GM03348 (cell line): ENCODE results near the gene RABGAP1L.
A peak's percentile ranks its signal among the peaks of the same experiment; 100 is the strongest.
"Not testable (repeated sequence)": the region's sequence is repeated elsewhere in the genome, so short reads cannot be mapped to it uniquely, and the experiment has no call there.

Experiments used
- DNase-seq: peaks from one replicate; pipeline ENCODE4 v3.0.0; 2012; ENCODE audit warnings: low spot score

Gene RABGAP1L

GRCh38 chr1:174242856-174243255 lies 83.5 kb downstream of the RABGAP1L start:
- no peak for DNase-seq

DNA sequence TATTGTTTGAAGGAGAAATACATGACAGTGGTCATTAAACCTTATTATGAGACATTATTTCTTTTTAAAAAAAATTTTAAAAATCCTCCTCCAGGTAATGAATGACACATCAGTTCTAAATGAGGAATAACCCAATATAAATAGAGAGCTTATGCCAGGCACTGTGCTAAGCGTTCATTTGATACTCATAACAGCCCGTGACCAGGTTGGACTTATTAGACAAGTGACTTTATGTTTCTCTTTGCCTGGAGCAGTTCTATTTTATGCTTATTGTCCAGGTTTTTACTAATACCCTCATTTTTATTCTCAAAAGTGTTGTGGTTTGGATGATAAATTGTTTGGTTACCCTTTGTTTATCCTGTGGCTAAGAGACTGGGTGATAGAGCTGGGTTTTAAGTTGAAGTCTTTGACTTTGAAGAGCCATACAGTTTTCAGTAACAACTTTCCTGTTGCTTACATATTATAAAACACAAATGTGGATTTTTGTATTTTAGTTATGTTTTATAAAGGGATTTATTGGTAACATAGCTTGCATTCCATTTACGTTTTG lies 84.2 kb downstream of the RABGAP1L start:
- no peak for DNase-seq

DNA sequence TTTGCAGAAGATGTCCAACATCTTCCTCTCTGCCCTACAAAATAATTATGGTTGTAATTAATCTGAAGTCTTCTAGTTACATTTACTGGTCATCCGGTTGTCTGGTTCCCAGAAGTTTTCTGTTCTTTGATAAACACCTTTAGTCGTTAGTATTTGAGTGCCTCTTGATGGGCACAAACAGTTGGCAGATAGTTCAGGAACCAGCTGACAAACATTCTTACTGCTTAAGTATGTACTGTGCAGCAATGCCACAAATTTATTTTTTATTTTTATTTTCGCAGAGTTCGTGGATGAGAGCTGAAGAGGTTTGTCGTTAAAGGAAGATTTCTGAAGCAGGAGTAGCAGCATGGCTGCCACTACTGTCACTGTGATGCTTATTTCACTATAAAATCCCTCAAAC lies 84.7 kb downstream of the RABGAP1L start:
- no peak for DNase-seq

DNA sequence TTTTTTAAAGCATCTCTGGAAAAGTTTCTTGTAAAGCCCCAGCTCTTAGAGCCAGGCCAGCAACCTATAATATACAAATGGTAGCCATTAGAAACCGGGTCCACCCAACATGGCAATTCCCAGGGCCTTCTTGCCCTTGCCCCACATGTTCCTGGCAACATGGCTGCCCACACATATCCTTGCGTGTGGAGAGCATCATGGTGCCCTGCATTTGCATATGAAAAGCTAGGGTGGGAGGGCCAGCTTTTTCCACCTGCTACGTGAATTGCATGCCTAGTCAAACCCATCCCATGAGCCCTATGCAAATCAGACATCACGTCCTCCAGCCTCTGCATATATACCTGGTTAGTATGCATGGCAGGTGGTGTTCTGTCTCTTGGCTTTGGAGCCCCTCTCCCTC lies 88.2 kb downstream of the RABGAP1L start:
- no peak for DNase-seq

GRCh38 chr1:174248041-174248440 lies 88.7 kb downstream of the RABGAP1L start:
- no peak for DNase-seq

DNA sequence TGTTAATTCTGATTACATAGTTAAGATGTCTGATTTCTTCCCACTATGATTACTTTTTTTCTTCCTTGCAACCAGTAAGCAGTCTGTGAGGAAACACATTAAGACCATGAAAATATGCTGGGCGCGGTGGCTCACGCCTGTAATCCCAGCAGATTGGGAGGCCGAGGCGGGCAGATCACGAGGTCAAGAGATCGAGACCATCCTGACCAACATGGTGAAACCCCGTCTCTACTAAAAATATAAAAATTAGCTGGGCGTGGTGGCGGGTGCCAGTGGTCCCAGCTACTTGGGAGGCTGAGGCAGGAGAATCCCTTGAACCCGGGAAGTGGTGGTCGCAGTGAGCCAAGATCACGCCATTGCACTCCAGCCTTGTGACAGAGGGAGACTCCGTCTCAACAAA lies 97.1 kb downstream of the RABGAP1L start:
- not testable (repeated sequence) for DNase-seq

- DNase-seq, result peak; percentile 42
Observed at GRCh38 chr1:174258148-174258550, 98.8 kb downstream of the RABGAP1L start.

- DNase-seq, result peak; percentile 73
Observed at GRCh38 chr1:174262349-174263241, 103.3 kb downstream of the RABGAP1L start.

DNA sequence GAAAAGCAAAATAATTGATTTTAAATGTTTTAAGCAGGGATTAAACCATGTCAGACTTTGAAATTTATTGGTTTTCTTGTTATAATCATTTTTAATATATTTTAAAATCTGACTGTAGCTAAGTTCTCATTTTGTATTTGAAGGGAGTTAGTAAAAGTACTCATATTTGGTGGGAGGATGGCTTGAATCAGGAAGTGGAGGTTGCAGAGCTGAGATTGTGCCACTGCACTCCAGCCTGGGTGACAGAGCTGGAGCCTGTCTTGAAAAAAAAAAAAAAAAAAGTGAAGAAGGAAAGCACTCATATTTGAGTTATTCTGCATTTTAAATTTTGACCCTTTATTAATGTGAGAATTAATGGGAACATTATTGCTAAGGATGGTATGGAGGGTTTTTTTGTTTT lies 106.0 kb downstream of the RABGAP1L start:
- DNase-seq, result no peak

DNA sequence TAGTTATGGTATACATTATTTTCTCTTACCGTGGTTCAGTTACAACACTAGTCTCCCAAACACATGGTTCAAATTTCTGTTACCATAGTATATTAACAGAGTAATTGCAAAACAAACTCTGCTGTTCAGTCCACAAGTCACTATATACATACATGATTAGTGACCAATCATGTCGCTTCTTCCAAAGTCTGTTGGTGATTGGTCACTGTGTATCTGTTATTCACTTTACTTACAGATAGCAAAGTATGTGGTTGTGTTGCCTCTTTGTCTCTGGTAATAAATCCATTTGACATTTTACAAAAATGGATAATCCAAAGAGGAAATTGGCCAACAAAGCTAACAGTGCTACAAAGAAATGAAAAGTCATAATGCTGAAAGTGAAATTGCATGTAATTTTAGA lies 107.2 kb downstream of the RABGAP1L start:
- no peak for DNase-seq

- DNase-seq, result no peak
Observed at GRCh38 chr1:174266991-174267612, 107.8 kb downstream of the RABGAP1L start.

DNA sequence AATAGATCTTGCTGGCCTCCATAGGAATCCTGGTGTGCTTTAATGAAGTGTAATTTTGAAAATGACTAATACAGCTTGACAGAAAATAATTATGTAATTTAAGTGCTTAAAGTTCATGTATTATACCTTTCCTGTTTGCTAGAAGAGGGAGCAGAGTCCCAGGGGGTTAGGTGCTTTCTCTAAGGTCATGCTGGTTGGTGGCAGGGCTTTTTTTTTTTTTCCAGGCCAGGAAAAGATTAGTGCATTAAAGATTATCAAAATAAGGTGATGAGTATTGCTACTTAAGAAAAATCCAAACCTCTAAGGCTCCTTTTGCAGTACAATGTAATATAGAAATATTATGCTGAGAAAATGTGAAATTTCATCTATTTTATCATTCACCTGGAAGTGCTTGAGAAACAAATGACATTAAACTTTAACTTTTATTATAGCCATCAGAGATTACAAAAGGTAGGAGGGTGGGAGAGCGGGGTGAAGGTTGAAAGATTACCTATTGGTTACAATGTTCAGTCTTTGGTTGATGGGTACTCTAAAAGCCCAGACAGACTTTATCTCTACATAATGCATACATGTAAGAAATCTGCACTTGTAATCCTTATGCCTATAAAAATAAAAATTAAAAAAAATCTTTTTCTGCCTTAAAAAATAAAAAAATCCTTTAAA lies 110.8 kb downstream of the RABGAP1L start:
- DNase-seq, result no peak

DNA sequence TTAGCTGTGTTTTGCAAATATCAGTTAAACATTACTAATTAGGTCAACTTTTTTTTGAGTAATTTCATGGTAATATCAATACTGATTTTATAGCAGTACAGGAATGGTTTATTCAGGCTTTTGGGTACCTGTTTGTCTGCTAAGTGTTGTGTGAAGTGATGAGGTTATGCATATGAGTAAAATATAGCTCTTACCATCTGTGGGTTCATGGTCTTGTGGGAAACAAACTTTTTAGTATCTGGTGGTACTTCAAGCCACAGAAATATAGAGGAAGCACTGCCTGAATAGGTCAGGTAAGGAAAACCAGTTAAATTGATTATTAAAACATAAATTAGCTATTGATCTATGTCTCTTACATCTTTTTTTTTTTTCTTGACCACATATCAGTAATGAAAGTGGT lies 113.9 kb downstream of the RABGAP1L start:
- no peak for DNase-seq

DNA sequence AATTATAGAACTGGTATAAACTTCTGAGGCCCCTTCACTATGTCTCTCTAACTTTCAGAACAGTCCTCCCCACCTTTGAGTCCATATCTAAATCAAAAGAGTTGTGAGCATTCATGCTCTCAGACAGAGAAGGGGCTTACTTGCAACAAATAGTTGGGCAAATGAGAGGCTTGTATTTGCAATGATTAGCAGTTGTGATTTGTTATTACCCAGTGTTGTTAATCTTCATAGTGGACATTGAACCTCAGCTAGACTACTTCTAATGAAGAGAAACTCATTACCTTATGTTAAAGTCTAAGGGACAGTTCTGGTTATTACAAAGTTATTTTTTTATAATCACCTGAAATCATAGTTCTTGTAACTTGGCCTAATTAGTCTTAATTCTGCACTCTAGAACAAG lies 114.5 kb downstream of the RABGAP1L start:
- no peak for DNase-seq

GRCh38 chr1:174274452-174274851 lies 115.1 kb downstream of the RABGAP1L start:
- no peak for DNase-seq

GRCh38 chr1:174274884-174275283 lies 115.6 kb downstream of the RABGAP1L start:
- DNase-seq, result no peak

GRCh38 chr1:174276087-174276486 lies 116.8 kb downstream of the RABGAP1L start:
- no peak for DNase-seq

GRCh38 chr1:174284052-174284451 lies 124.7 kb downstream of the RABGAP1L start:
- DNase-seq, result no peak

- no peak for DNase-seq
Observed at GRCh38 chr1:174286042-174286441, 126.7 kb downstream of the RABGAP1L start.

DNA sequence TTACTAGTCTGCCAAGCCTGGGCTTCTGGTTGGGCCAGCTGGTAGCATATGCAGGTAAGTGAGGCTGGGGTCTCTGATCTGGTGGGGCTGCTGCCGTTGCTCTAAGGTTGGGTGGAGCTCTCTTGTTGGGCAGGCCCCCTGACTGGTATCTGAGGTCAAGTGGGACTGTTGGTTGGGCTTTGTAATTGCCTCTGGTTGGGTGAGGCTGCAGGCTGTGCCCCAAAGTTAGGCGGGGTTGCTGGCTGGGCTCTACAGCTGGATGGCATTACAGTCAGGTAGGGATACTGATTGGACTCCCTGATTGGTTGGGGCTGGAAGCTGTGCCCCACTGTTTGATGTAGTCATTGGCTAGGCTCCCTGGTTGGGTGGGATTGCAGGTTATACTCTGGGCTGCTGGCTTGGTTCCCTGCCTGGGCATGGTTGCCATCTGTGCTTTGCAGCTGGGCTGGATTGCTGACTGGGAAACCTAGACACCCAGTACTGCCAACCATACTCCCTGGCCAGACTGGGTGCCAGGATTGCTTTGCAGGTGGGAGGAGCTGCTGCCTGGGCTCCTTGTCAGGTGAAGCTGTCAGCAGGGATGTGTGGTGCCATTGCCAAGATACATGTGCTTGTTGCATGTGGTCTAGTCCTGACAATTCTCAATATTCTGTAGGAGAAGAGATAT lies 130.5 kb downstream of the RABGAP1L start:
- DNase-seq, result no peak

GRCh38 chr1:174291059-174291458 lies 131.7 kb downstream of the RABGAP1L start:
- DNase-seq, result no peak

- no peak for DNase-seq
Observed at GRCh38 chr1:174296309-174296708, 137.0 kb downstream of the RABGAP1L start.
